ENCODE results near the gene SSTR5. TPM values are rescaled to one million over a fixed set of nuclear protein-coding genes. Genes with fewer than 3 reads are reported as not detected.
"Not testable (repeated sequence)": the region's sequence is repeated elsewhere in the genome, so short reads cannot be mapped to it uniquely, and the experiment has no call there.

Gene SSTR5
- total RNA-seq: 20.8 TPM
- long read RNA-seq, transcript SSTR5-201 (1 exons, 1,362 nt): major isoform, 64 of 162 reads
- long read RNA-seq, partial matches to known transcripts: 7 of 162 reads
- long read RNA-seq, other reads (novel, unspliced or antisense): 91 of 162 reads

DNA sequence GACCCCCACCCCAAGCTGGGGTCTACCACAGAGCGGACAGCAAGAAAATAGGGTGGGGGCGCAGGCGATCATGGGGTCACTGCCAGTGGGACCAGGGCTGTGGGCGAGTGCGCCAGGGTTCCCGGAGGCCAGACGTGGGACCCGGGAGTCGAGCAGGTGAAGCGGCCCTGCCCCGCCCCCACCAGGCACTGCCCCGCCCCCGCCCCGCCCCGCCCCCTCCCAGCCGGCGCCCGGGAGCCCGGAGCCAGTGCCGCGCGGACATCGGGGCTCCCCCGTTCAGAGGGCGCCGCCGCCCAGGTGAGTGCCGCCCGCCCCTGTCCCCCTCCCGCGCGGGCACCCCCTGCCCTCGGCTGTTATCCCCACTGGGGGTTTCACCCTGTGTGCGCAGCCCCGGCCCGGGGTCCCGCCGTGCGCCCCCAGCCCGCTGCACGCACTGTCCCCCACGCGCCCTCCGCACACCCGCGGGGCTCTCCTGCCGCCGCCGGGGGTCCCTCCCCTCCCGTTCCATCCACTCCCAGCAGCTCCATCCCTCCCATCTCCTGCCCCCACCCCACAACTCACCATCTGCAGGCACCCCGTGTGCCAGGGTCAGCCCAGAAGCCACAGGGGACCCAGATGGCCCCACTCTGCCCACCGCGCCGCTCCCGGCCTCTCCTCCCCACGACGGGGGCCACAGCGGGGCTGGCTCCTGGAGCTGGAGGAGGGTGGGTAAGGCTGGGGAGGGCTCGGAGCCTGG, at the start of gene SSTR5:
SSTR5 (plus strand) TSS at position 222 of the 736 bp plus-strand sequence. CDS start 6,122 bp downstream, outside the sequence.
- ATAC-seq (ENCODE audit: poor library complexity): peak; percentile 46
- DNase-seq: no peak
- intact Hi-C loops (cut with DNase I): no loop called here

DNA sequence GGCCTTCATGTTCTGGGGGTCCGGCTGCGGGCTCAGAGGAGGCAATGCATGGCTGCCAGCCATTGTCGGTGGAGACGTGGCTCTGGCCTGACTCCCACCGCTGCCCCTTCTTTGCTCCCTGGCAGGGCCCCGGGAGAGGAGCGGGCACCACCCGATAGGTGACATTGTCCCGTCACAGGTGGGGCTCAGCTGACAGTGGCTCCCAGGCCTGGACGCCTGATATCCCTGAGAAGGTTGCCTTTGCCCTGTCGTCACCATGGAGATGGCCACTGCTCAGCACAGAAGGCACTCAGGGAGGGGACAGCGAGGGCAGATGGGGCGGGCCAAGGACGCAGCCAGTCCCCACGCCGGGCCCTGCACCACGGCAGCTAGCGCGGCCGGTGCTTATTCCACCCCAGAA, 48.4 kb upstream of the SSTR5 start:
- intact Hi-C loops (cut with DNase I): no loop called here
- DNase-seq (no peak), ATAC-seq (ENCODE audit: poor library complexity) (no peak)

- ATAC-seq (ENCODE audit: poor library complexity); DNase-seq; intact Hi-C loops (cut with DNase I): not testable (repeated sequence)
Observed at GRCh38 chr16:1025183-1025809, 47.3 kb upstream of the SSTR5 start.

GRCh38 chr16:1026057-1026783, 46.3 kb upstream of the SSTR5 start:
- ATAC-seq (ENCODE audit: poor library complexity) (no peak), DNase-seq (no peak)
- intact Hi-C loops (cut with DNase I): no loop called here

- ATAC-seq (ENCODE audit: poor library complexity) (no peak), DNase-seq (no peak)
- intact Hi-C loops (cut with DNase I): no loop called here
Observed at GRCh38 chr16:1026784-1027500, 45.6 kb upstream of the SSTR5 start.

GRCh38 chr16:1027501-1027815, 45.1 kb upstream of the SSTR5 start:
- intact Hi-C loops (cut with DNase I): no loop called here
- no peak for DNase-seq

DNA sequence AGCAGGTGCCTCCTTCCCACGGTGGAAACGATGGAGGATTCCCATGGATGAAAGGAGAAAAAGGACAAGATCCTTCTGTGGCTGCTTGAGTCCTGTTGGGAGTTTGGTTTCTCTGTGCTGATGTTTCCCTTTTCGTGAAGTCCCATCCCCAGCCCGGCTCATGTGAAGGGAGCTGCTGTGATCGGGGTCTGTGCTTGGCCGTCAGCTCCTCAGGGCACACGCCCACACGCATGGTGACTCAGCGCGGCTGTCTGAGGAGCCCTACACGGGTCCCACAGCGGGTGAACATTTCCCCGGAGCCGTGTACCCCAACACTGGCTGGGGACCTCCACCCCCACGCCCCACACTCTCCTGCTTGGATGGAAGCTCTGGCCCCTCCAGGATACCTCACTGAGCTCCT, 44.5 kb upstream of the SSTR5 start:
- intact Hi-C loops (cut with DNase I): no loop called here
- ATAC-seq (ENCODE audit: poor library complexity): no peak
- DNase-seq: no peak

More at GRCh38 chr16:1027501-1027815, 45.1 kb upstream of the SSTR5 start:
- ATAC-seq (ENCODE audit: poor library complexity): no peak

DNA sequence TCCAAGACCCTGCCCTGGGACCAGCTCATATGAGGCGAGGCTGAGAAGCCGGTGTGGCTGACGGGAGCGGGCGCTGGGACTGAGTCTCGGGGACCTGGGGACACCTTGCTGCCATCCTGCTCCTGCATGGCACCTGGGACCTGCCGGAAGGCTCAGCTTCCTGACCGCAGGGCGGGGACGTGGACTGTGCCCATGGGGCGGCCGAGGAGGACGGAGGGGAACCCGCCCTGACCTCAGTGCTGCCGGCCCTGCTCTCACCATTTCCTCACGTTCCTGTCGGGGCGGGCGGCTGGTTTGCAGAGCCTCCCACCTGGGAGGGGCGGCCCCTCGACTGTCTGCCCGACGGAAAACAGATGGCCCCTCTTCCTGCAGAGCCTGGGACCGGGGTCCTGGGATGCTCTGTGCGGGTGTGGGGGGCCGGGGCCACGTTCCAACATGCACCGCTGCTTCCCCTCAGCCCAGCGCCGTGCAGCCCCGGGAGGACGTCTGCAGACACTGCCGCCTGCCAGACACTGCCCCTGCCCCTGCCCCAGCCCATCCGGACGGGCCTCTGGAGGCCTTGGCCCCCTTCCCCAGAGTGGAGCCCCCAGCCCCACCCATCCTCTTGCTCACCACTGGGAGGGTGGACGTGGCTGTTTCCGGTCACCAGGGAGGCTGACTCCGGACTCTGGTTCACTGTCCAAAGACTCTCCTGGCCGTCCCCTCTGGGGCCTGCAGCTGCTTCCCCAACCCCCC, 43.9 kb upstream of the SSTR5 start:
- intact Hi-C loops (cut with DNase I): no loop called here
- no peak for ATAC-seq (ENCODE audit: poor library complexity)

GRCh38 chr16:1029259-1029545, 43.3 kb upstream of the SSTR5 start:
- DNase-seq (no peak), ATAC-seq (ENCODE audit: poor library complexity) (no peak)
- intact Hi-C loops (cut with DNase I): no loop called here

More for the DNA sequence above, 43.9 kb upstream of the SSTR5 start:
- no peak for DNase-seq

- no peak for DNase-seq
- intact Hi-C loops (cut with DNase I): no loop called here
- ATAC-seq (ENCODE audit: poor library complexity): peak; percentile 66
Observed at GRCh38 chr16:1030473-1030901, 42.1 kb upstream of the SSTR5 start.

GRCh38 chr16:1031666-1032065, 40.9 kb upstream of the SSTR5 start:
- no peak for ATAC-seq (ENCODE audit: poor library complexity)
- no peak for DNase-seq
- intact Hi-C loops (cut with DNase I): no loop called here

GRCh38 chr16:1032607-1033006, 39.9 kb upstream of the SSTR5 start:
- ATAC-seq (ENCODE audit: poor library complexity) (no peak), DNase-seq (no peak)
- intact Hi-C loops (cut with DNase I): no loop called here

DNA sequence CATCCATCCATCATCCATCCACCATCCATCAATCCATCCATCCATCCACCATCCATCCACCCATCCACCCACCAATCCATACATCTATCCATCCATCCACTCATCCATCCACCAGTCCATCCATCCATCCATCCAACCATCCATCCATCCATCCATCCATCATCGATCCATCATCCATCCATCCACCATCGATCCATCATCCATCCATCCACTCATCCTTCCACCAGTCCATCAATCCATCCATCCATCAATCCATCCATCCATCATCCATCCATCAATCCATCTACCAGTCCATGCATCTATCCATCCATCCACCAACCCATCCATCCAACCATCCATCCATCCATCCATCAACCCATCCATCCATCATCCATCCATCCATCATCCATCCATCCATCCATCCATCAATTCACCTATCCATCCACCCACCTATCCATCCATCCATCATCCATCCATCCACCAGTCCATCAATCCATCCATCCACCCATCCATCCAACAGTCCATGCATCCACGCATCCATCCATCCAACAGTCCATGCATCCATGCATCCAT, 39.3 kb upstream of the SSTR5 start:
- DNase-seq: no peak
- intact Hi-C loops (cut with DNase I): no loop called here
- ATAC-seq (ENCODE audit: poor library complexity): no peak

GRCh38 chr16:1034230-1035065, 38.1 kb upstream of the SSTR5 start:
- intact Hi-C loops (cut with DNase I): no loop called here
- ATAC-seq (ENCODE audit: poor library complexity): no peak

GRCh38 chr16:1035066-1035415, 37.5 kb upstream of the SSTR5 start:
- DNase-seq (no peak), ATAC-seq (ENCODE audit: poor library complexity) (no peak)
- intact Hi-C loops (cut with DNase I): no loop called here

More at GRCh38 chr16:1034230-1035065, 38.1 kb upstream of the SSTR5 start:
- DNase-seq: no peak

- ATAC-seq (ENCODE audit: poor library complexity) (no peak), DNase-seq (no peak)
- intact Hi-C loops (cut with DNase I): no loop called here
Observed at GRCh38 chr16:1036166-1036565, 36.4 kb upstream of the SSTR5 start.

DNA sequence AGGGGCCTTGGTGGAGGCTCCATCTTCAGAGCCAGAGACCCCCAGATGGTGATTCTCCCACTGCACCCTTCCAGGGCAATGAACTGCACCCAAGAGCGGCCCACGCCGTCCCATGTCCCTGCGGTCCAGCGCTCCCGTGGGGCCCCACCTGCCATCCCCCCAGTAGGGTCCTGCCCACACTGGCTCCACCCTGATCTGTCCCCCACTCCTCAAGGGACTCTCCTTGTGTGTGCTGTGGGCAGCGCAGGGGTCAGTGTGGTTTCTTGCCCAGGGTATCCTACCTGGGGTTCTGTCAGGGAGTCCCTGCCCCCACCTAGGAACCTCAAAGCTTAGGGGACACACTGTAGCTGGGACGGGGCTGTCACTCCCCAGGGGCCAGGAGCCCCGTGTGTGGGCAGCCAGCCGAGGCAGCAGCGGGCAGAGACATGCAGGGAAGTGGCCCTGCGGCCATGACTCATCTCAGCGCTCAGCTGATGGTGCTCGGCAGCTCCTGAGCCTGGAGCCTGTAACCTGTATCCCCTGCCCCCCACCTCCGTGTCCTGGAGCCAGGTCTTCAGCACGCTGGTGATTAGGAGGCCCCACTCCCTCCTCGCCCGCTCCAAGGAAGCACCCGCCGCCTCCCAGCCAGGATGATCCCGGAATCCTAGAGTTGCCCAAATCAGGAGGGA, 35.7 kb upstream of the SSTR5 start:
- intact Hi-C loops (cut with DNase I): no loop called here
- ATAC-seq (ENCODE audit: poor library complexity) (no peak), DNase-seq (no peak)
